Activated CD4-positive, CD25-positive, alpha-beta regulatory T cell treated with anti-CD3 and anti-CD28 coated beads, Interleukin-2, amount 50 U/mL, for 72 hours (primary cell): ENCODE data around the gene CUL5.

ENCODE experiments used
- DNase-seq: peaks from one replicate; pipeline ENCODE4 v3.0.0; 2021

CUL5 gene

DNA sequence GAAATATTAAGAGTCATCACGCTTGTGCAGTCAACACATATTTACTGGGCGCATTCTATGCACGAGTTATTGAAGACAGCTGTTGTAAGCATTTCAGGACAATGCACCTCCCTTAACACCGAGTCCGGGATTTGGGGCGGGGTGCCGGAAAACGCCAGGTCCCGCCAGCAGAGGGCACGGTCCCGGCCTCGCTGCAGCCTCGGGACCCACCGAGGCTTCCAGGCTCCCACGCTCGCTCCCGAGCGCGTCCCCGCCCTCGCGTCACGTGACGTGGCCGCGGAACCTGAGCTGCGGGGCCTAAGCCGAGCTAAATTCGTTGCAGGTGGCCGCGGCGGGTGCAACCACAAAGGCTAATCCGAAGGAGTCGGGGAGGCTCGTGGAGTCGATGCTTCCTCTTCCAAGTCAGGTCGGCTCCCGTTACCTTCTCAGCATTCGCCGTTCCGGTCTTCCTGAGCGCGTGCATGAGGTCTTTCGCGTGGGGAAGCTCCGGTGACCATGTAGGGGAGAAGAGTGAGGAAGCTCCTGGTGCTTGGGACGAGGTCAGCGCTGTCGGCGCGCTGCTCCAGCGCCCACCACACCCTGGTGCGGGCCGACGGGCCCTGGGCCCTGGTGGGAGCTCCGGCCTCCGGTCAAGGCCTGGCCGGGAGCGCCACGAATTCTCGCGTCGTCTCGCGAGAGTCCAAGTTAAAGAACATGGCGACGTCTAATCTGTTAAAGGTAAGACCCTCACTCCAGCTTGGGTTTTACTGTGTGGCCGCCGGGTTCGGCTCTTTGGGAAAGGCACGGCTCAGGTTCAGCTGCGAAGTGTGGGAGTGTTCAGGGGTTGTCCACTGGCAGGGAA, at the start of gene CUL5:
TSS of gene CUL5 (plus strand) at position 243 of the 841 bp plus-strand sequence. CDS start at position 694, 451 bp downstream.
- peak; percentile 90 for DNase-seq

DNA sequence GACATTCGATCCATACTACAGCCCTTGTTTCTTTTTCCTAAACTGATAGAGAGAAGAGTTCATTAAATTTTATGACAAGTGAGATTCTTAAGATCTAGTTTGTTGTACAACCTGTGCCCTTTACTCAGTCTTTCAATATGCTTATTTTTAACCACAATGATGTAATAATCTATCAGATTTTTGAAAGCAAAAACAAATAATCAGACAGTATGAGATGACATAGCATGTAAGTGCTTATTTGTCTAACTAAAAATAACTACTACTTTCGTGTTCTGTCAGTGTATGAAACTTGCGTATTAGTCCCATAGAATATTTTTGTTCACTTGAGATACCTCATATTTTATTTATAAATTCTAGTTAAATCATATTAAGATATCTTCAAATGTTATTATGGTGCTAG, 47.2 kb upstream of the CUL5 start:
- no peak for DNase-seq

- DNase-seq, result no peak
These were observed 46.5 kb upstream of the CUL5 start for GRCh38 chr11:107962181-107962580.

GRCh38 chr11:107963091-107963490, 45.6 kb upstream of the CUL5 start:
- no peak for DNase-seq

DNA sequence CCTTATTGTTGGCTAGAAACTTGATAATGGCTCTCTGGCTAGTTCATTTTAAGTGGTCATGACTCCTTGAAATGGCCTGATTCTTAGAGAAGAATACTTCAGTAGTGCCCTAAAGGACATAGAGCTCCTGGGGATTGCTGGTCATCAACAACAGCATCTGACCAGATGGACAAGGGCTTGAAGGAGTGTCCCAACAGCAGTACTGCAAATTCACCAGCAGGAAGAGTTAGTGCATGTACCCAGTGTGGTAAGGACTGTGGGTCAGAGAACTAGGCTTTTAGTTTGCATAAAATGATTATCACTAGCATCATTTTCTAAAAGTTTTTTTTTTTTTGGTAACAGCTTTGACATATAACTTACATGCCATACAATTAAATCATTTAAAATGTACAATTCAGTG, 39.5 kb upstream of the CUL5 start:
- no peak for DNase-seq

DNA sequence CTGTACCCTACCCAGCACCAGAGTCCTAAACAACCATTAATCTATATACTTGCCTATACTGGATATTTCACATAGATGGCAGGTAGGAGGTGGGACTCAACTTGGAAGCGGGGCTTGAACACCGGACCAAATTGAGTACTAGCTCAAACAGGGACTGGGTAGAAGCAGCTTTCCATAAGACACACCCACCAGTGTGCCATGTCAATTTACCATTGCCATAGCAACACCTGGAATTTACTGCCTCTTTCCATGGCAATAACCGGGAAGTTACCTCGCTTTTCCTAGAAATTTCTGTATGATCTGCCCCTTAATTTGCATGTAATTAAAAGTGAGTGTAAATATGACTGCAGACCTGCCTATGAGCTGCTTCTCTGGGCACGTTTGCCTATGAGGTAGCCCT, 38.6 kb upstream of the CUL5 start:
- DNase-seq, result no peak

DNA sequence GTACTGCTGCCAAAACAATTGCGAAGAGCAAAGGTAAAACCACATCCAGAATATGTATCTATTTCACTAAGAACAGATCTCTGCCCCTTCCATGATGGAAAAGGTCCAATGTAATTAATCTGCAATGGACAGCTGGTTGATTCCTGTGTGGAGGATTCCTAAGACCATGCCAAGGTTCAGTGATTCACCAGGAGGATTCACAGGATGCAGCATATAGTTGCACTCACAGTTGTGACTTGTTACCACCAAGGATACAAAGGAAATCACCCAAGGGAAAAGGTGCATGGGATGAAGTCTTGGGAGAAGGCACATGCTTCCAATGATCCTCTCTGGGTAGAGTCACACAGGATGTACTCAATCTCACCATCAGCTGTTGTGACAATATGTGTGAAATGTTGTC, 35.1 kb upstream of the CUL5 start:
- DNase-seq, result no peak

DNA sequence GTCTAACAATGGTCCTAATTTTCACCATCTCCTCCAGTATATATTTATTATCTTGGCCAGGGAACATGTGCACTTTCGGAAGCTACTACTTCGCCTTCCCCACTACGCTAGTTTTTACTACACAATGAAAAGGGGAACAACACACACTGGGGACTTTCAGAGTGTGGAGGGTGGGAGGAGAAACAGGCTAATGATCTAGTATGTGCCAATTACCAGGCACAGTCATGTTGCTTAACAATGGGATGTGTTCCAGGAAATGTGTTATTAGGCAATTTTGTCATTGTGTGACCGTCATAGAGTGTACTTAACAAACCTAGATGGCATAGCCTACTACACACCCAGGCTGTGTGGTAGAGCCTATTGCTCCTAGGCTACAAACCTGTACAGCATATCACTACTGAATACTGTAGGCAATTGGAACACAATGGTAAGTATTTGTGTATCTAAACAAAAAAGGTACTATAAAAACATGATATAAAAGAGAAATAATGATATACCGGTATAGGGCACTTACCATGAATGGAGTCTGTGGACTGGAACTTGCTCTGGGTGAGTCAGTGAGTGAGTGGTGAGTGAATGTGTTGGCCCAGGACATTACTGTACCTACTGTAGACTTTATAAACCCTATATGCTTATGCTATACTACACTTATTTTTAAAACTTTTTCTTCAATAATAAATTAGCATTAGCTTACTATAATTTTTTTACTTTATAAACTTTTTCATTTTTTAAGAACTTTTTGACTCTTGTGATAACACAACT, 20.1 kb upstream of the CUL5 start:
- DNase-seq, result no peak

DNA sequence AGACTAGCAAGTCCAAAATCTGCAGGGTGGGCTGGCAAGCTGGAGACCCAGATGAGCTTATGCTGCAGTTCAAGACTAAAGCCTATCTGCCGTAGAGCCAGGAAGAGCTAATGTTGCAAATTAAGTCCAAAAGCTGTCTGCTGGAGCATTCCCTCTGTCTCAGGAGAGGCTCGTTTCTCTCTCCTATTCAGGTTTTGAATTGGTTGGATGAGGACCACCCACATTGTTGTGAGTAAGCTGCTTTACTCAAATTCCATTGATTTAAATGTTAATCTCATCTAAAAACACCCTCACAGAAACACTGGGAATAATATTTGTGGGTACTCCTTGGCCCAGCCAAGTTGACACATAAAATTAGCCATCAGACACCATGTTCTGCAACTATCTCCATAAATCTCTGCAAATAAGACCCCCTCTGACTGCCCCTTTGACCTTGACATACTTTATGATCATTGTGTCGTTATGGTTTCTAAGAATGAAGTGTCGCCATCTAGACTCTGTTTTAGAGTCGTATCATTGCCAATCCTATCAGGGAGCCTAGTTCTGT, 16.8 kb upstream of the CUL5 start:
- no peak for DNase-seq

DNA sequence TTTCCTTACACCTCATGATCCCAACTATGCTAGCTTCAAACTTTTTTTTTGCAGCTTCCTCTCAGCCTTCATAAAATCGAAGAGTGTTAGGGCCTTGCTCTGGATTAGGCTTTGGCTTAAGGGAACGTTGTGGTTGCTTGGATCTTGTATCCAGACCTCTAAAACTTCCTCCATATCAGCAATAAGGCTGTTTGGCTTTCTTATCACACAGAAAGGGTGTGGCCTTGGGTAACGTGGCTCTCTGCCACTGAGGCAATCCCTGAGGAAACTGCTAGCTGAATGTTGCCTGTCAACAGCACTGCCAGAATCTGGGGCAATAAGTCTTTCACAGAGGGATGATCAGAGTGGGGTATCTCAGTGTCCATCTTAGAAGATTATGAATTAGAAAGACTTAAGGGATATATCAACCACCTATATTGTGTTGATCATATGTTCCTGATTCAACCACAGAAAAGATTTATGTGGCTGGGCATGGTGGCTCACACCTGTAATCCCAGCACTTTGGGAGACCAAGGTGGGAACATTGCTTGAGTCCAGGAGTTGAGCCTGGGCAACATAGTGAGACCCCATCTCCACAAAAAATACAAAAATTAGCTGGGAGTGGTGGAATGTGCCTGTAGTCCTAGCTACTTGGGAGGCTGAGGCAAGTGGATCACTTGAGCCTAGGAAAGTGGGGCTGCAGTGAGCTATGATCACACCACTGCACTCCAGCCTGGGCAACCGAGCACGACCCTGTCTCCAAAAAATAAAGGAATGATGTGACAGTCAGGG, 12.5 kb upstream of the CUL5 start:
- DNase-seq, result no peak

DNA sequence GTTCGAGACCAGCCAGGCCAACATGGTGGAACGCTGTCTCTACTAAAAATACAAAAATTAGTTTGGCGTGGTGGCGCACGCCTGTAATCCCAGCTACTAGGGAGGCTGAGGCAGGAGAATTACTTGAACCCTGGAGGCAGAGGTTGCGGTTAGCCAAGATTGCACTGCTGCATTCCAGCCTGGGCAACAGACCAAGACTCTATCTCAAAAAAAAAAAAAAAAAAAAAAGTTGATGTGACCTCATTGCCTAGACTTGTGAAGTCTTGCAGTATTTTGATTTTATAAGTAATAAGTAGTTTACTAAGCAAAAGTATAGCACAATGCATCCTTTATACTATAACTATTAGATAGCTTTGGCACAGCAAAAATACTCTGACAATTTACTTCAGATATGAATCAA, 9.9 kb upstream of the CUL5 start:
- no peak for DNase-seq

DNA sequence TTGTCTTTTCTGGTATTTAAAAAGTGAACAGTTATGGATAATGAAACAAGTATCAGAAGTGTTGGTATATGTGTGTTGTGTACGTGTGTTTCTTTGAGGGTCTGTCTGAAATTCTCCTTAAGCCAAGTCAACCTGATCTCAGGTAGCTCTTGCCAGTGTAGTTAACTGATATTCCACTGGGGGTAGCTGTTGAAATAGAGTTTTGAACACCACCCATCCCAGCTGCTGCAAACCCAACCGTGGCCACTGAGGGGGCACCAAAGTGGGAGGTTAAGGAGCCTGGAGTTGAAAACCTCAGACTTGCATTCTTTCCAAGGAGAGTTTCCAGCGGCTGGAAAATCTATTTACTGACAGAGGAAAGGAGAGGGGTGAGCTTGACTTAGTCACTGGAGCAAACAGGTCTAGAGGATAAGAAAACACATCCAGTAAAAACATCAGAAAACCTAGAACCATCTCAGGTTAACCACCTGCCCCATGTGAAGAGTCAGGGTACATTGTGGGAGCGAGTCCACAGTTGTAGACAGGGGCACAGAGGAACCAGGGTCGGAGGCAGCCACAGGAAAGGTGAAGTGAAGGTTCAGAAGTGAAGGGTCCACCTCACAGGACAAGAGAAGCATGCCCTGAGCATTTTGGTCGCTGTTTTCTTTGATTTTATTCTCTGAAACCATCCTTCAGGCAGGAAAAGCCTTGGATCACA, 8.8 kb upstream of the CUL5 start:
- DNase-seq, result no peak

DNA sequence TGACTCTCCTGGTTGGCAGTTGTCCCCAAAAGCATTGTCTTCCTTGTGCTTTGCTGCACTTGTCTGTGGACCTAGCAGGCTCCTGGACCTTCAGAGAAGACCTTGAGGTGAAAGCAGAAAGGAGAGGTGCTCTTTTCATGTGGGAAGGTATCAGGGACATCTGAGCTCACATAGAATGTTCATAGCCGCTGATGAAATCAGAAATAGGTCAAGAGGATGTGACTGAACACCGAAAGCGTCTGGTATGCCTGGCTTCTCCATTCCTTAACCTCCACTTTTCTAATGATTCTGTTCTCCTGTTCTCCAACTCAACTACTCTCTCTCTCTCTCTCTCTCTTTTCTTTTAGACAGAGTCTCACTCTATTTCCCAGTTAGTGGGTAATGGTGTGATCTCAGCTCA, 6.2 kb upstream of the CUL5 start:
- DNase-seq, result no peak

DNA sequence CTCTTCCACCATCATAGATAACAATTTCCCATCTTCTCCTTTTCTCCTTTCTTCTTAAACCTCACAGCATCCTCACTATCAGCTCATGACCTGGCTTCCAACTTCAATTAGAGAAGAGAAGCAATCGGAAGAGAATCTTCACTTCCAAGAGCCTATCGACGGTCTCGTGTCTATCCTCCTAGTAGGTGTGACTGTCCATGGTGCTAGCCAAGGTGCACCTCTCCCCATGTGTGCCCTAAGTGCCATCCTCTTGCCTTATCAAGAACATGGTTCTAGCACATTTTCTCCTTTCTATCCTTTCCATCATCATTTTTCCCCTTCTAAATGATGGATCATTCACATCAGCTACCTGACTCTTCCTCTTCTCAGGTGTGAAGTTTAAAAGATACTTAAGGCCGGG, 5.1 kb upstream of the CUL5 start:
- no peak for DNase-seq

DNA sequence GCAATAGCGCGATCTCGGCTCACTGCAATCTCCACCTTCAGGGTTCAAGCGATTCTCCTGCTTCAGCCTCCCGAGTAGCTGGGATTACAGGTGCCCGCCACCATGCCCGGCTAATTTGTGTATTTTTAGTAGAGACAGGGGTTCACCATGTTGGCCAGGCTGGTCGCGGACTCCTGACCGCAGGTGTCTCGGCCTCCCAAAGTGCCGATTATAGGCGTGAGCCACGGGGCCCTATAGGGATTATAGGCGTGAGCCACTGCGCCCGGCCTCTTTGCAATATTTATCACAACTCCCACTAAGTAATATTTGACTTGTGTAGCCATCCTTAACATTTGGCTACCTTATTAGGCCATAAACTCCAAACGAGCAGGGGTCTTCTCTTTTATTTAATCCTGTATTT, 879 bp upstream of the CUL5 start:
- DNase-seq, result no peak

- no peak for DNase-seq
These were observed 1.0 kb downstream of the CUL5 start for GRCh38 chr11:108009497-108010370.

DNA sequence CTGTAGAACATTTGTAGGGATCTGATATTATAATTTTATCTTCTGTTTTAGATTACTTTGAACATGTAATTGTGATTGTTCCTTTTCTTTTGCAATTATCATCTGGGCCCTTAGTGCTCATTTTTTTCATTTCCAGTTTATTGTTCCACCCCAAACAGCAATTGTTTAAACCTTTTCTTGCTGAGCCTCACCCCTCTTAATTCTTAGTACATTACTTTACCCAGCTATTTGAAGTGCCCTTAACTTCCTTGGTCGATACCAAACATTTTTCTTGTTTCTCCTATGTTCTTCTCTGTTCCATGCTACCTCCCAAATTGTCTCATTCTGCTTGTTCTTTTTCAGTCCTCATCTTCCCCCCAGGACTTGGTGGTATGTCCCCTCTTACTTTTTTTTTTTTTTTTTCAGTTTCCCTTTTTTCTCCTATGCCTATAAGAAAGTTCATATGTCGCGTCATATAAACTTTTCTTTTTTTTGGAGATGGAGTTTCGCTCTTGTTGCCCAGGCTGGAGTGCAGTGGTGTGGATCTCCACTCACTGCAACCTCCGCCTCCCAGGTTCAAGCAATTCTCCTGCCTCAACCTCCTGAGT, 3.5 kb downstream of the CUL5 start:
- no peak for DNase-seq

GRCh38 chr11:108016647-108017046, 7.9 kb downstream of the CUL5 start:
- no peak for DNase-seq

GRCh38 chr11:108018708-108019107, 10.0 kb downstream of the CUL5 start:
- DNase-seq, result no peak

DNA sequence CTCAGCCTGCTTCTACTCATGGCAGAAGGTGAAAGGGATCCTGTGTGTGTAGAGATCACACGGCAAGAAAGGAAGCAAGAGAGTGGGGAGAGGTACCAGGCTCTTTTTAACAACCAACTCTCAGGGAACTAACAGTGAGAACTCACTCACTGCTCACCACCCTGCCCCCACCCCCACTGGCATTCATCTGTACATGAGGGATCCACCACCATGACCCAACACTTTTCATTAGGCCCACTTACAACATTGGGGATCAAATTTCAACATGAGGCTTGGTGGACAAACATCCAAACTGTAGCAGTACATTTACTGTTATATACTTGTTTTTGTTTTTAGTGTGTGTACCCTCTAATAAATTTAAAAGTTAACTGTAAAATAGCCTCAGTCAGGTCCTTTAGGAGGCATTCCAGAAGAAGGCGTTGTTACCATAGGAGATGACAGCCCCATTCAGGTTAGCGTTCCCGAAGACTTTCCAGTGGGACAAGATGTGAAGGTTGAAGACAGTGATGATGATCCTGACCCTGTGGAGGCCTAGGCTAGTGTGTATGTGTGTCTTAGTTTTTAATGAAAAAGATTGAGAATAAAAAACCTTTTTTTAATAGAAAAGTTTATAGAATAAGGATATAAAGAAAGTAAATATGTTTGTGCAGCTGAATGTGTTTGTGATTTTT, 11.3 kb downstream of the CUL5 start:
- no peak for DNase-seq
